Measurements from ENCODE around the gene HCAR2. TPM values are rescaled to one million over a fixed set of nuclear protein-coding genes. Genes with fewer than 3 reads are reported as not detected.

HCAR2 gene
- total and polyA plus RNA-seq, 2 of the 13 experiments (the other 11 are each of a cell fraction or from before 2014, with no cell fraction given) = 0.09 to 5.6 TPM

DNA sequence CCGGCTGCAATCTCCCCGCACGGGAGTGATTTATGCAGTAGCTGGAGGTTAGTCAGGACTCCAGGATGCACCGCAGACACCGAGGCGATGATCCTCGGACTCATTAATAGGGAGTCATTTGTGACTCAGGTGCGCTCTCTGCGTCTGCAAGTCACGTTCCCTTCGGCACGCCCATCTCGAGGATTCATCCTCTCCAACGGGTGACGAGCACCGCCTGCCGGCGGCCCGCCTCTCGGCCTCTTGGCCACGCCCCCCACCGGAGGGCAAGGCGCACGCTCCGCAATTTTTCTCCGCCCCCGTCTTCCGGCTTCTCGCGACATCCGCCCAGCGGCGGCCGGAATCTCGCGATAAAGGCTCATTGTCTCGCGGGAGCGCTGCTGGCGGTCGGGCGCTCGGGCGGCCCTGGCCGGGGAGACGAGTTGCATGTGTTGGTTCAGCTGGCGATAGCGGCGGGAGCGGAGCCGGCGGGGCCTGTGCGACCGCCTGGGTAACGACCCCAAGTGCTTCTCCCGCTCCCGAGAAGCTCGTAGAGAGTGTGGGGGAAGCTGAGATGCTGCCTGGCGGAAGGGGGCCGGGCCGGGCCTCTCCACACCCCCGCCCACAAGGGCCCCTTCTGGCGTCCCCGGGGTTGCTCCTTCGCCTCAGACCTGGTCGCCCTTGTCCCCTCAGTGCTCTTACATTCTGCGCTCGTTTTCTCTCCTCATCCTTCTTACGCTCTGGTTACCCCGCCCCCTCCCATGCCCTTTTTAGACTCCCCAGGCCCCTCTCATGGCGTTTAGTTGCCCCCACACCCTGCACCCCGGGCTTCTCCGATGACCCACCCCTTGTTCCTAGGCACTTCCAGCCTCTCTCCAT is 49.5 kb upstream of the HCAR2 start, which contains the start of gene DENR (continued):
- TF ChIP-seq ERF (CRISPR knock-in tag; IDR thresholded peaks at IDR 0.05) = peak; percentile 90
- no peak for TF ChIP-seq AHDC1 (CRISPR knock-in tag; IDR thresholded peaks at IDR 0.05; ENCODE audit: borderline replicate concordance)
- TF ChIP-seq, protein P1, sequence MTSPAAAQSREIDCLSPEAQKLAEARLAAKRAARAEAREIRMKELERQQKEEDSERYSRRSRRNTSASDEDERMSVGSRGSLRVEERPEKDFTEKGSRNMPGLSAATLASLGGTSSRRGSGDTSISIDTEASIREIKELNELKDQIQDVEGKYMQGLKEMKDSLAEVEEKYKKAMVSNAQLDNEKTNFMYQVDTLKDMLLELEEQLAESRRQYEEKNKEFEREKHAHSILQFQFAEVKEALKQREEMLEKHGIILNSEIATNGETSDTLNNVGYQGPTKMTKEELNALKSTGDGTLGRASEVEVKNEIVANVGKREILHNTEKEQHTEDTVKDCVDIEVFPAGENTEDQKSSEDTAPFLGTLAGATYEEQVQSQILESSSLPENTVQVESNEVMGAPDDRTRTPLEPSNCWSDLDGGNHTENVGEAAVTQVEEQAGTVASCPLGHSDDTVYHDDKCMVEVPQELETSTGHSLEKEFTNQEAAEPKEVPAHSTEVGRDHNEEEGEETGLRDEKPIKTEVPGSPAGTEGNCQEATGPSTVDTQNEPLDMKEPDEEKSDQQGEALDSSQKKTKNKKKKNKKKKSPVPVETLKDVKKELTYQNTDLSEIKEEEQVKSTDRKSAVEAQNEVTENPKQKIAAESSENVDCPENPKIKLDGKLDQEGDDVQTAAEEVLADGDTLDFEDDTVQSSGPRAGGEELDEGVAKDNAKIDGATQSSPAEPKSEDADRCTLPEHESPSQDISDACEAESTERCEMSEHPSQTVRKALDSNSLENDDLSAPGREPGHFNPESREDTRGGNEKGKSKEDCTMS (CRISPR knock-in tag; conservative IDR thresholded peaks at IDR 0.05) = no peak
- no peak for TF ChIP-seq ZNF660 (CRISPR knock-in tag; IDR thresholded peaks at IDR 0.05; ENCODE audit: borderline replicate concordance, low read depth)
- no peak; the same call in 1 of the 2 replicates for TF ChIP-seq HMG20A (CRISPR knock-in tag; IDR thresholded peaks at IDR 0.05; ENCODE audit: borderline replicate concordance)
- TF ChIP-seq, protein P2, sequence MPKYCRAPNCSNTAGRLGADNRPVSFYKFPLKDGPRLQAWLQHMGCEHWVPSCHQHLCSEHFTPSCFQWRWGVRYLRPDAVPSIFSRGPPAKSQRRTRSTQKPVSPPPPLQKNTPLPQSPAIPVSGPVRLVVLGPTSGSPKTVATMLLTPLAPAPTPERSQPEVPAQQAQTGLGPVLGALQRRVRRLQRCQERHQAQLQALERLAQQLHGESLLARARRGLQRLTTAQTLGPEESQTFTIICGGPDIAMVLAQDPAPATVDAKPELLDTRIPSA (CRISPR knock-in tag; IDR thresholded peaks at IDR 0.05; ENCODE audit: borderline replicate concordance) = no peak
- TF ChIP-seq SRSF4 (IDR thresholded peaks at IDR 0.05; ENCODE audit: low read depth, low read length, poor library complexity, severe bottlenecking) = no peak
- TF ChIP-seq ZNF468 (CRISPR knock-in tag; IDR thresholded peaks at IDR 0.05) = no peak
- no peak for TF ChIP-seq ZNF510 (CRISPR knock-in tag; IDR thresholded peaks at IDR 0.05; ENCODE audit: low read depth)
- TF ChIP-seq, protein P3, sequence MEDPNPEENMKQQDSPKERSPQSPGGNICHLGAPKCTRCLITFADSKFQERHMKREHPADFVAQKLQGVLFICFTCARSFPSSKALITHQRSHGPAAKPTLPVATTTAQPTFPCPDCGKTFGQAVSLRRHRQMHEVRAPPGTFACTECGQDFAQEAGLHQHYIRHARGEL (CRISPR knock-in tag; IDR thresholded peaks at IDR 0.05) = no peak
- no peak for TF ChIP-seq ZBTB39 (CRISPR knock-in tag; IDR thresholded peaks at IDR 0.05)
- no peak for TF ChIP-seq CHCHD3 (CRISPR knock-in tag; IDR thresholded peaks at IDR 0.05)
- no peak for TF ChIP-seq SYNCRIP (IDR thresholded peaks at IDR 0.05; ENCODE audit: insufficient read depth, low read depth, low read length)
- peak; percentile 27; the same call in 1 of the 2 replicates for TF ChIP-seq NR2C2 (CRISPR knock-in tag; IDR thresholded peaks at IDR 0.05; ENCODE audit: borderline replicate concordance)
- no peak; the same call in 1 of the 2 replicates for TF ChIP-seq ZNF20 (CRISPR knock-in tag; IDR thresholded peaks at IDR 0.05)
